SK-N-SH (cell line): ENCODE results near the gene MLF2. TPM values are rescaled to one million over a fixed set of nuclear protein-coding genes. Genes with fewer than 3 reads are reported as not detected.

Source experiments
- CTCF ChIA-PET: fragments of 300-600, 350-600 bp; formaldehyde crosslinking; extraction: SDS; loops from one replicate; lab custom pipeline; 2021; lab: Yijun Ruan, JAX
- POLR2A ChIA-PET: fragments of 350-600 bp; sonication (Branson Sonifier 250); formaldehyde crosslinking; extraction: SDS; loops from one replicate; lab custom pipeline; 2020; ENCODE audit warnings: antibody characterized with exemption, inconsistent platforms; lab: Yijun Ruan, JAX
- DNase-seq: peaks from one replicate; pipeline ENCODE4 v3.0.0; 2012
- H2AFZ ChIP-seq: fragments of 200-600 bp; sonication (generic); 2 replicates; pipeline ENCODE4 v1.8.1; 2016; ENCODE audit warnings: antibody characterized with exemption, mild to moderate bottlenecking, low read depth
- H3F3A ChIP-seq: fragments of 200-600 bp; sonication (generic); replicated peaks from 2 replicates; pipeline ENCODE3; 2016; ENCODE audit warnings: antibody characterized with exemption, mild to moderate bottlenecking; ENCODE audit not compliant: insufficient read depth
- H3K27ac ChIP-seq, 2 experiments: fragments of 200-500 bp in 1 of 2; fragments of 200-600 bp in 1 of 2; sonication (Bioruptor generic) in 1 of 2; sonication (generic), shearing (Covaris generic) in 1 of 2; 2 replicates each; pipeline versions ENCODE4 v1.5.1 to v1.6.1; 2014 to 2016; ENCODE audit warnings: low read depth in 2 of 2, inconsistent platforms in 1 of 2, low read length in 1 of 2, mild to moderate bottlenecking in 1 of 2, mixed read lengths in 1 of 2
- H3K27me3 ChIP-seq: fragments of 200-600 bp; sonication (generic), shearing (Covaris generic); 2 replicates; pipeline ENCODE4 v1.6.1; 2016; ENCODE audit warnings: mixed run types; ENCODE audit not compliant: insufficient read depth
- H3K36me3 ChIP-seq, 2 experiments: fragments of 200-500 bp in 1 of 2; fragments of 200-600 bp in 1 of 2; sonication (Bioruptor generic) in 1 of 2; sonication (generic) in 1 of 2; replicated peaks in 1 of 2; 2 replicates each; pipeline versions ENCODE3 to v1.5.1; 2014 to 2016; ENCODE audit warnings: low read length in 1 of 2, mild to moderate bottlenecking in 1 of 2; ENCODE audit not compliant: insufficient read depth in 2 of 2, control insufficient read depth in 1 of 2
- H3K4me1 ChIP-seq, 2 experiments: fragments of 200-500 bp in 1 of 2; fragments of 200-600 bp in 1 of 2; sonication (Bioruptor generic) in 1 of 2; sonication (generic), shearing (Covaris generic) in 1 of 2; 2 replicates each; pipeline versions ENCODE4 v1.5.1 to v1.6.1; 2014 to 2016; ENCODE audit warnings: low read depth in 1 of 2, low read length in 1 of 2, mixed run types in 1 of 2; ENCODE audit not compliant: insufficient read depth in 2 of 2, control insufficient read depth in 1 of 2
- H3K4me2 ChIP-seq: fragments of 200-600 bp; sonication (generic), shearing (Covaris generic); 2 replicates; pipeline ENCODE4 v1.6.1; 2017; ENCODE audit warnings: mixed run types
- H3K4me3 ChIP-seq, 2 experiments: fragments of 200-500 bp in 1 of 2; fragments of 200-600 bp in 1 of 2; sonication (Bioruptor generic) in 1 of 2; sonication (generic), shearing (Covaris generic) in 1 of 2; 2 replicates each; pipeline versions ENCODE4 v1.5.1 to v1.8.1; 2014 to 2016; ENCODE audit warnings: low read depth in 2 of 2, inconsistent platforms in 1 of 2, low read length in 1 of 2, mild to moderate bottlenecking in 1 of 2, mixed read lengths in 1 of 2, moderate library complexity in 1 of 2
- H3K79me2 ChIP-seq: fragments of 200-600 bp; sonication (generic); 2 replicates; pipeline ENCODE4 v1.8.1; 2017; ENCODE audit warnings: mild to moderate bottlenecking; ENCODE audit not compliant: insufficient read depth
- H3K9ac ChIP-seq: fragments of 200-600 bp; sonication (generic); 2 replicates; pipeline ENCODE4 v1.6.1; 2017; ENCODE audit warnings: mixed run types
- H3K9me2 ChIP-seq: fragments of 200-600 bp; sonication (generic); 2 replicates; pipeline ENCODE4 v1.6.1; 2017; ENCODE audit warnings: mixed run types
- H3K9me3 ChIP-seq: fragments of 200-600 bp; sonication (generic); 2 replicates; pipeline ENCODE4 v1.6.1; 2017; ENCODE audit warnings: mixed run types, mild to moderate bottlenecking, moderate library complexity
- H4K20me1 ChIP-seq: fragments of 200-600 bp; sonication (generic); 2 replicates; pipeline ENCODE4 v1.6.1; 2017; ENCODE audit warnings: mild to moderate bottlenecking, mixed run types; ENCODE audit not compliant: insufficient read depth
- GATA2 ChIP-seq: sonication (generic); formaldehyde crosslinking; IDR thresholded peaks from 2 replicates; pipeline ENCODE4 v1.5.0; 2020; ENCODE audit warnings: mild to moderate bottlenecking, missing genetic modification reagents
- MAX ChIP-seq: IDR thresholded peaks from 2 replicates; pipeline ENCODE4 v1.4.0; 2012; ENCODE audit warnings: low read depth
- MEF2A ChIP-seq: IDR thresholded peaks from 2 replicates; pipeline ENCODE4 v1.4.0; 2012; ENCODE audit warnings: low read depth, borderline replicate concordance
- NFIC ChIP-seq: IDR thresholded peaks from 2 replicates; pipeline ENCODE4 v1.4.0; 2012; ENCODE audit warnings: borderline replicate concordance
- POLR2AphosphoS5 ChIP-seq: IDR thresholded peaks from 2 replicates; pipeline ENCODE4 v1.6.1; 2012; ENCODE audit warnings: low read depth, low read length
- RAD21 ChIP-seq: IDR thresholded peaks from 2 replicates; pipeline ENCODE4 v1.6.1; 2012; ENCODE audit warnings: mild to moderate bottlenecking, low read length
- RFX5 ChIP-seq: IDR thresholded peaks from 2 replicates; pipeline ENCODE4 v1.6.1; 2012; ENCODE audit warnings: mild to moderate bottlenecking, improper control_type of control experiment, low read length
- TCF12 ChIP-seq: IDR thresholded peaks from 2 replicates; pipeline ENCODE4 v1.4.0; 2012
- TEAD4 ChIP-seq: IDR thresholded peaks from 2 replicates; pipeline ENCODE4 v1.4.0; 2012; ENCODE audit warnings: mild to moderate bottlenecking, borderline replicate concordance; ENCODE audit not compliant: insufficient read depth
- WGBS: methylation state at CpG from one replicate; pipeline ENCODE4 v1.1.6; 2017; ENCODE audit warnings: low lambda C conversion rate; 5-methylcytosine and 5-hydroxymethylcytosine counted together
- polyA plus RNA-seq, 3 experiments: library from polyadenylated mRNA; depleted of rRNA; stranded (reverse); fragments of >200 nt; gene quantifications; 2 replicates each; pipeline ENCODE4 v1.2.3, GENCODE V29; 2012
- TF ChIP-seq, protein P1 (sequence below): IDR thresholded peaks from 2 replicates; pipeline ENCODE4 v1.4.0; 2012; ENCODE audit warnings: low read depth, borderline replicate concordance
- TF ChIP-seq, protein P2 (sequence below): fragments of 150-350 bp; IDR thresholded peaks from 2 replicates; pipeline ENCODE4 v1.6.1; 2016; ENCODE audit warnings: mild to moderate bottlenecking, low read depth, low read length
- TF ChIP-seq, protein P3 (sequence below): IDR thresholded peaks from 2 replicates; pipeline ENCODE4; 2012

Gene MLF2
- polyA plus RNA-seq, 1 of the 3 experiments (the other 2 are of a cell fraction), result 535 TPM

- CTCF ChIA-PET, result interaction anchor here (0.8 to 3.3 kb wide), 9 partner anchors 9 to 128 kb away, joined by 3 to 46 read pairs (median 3); partner anchors contain the start of genes LAG3, MLF2 and SPSB2
- no peak for TF ChIP-seq NFIC
- no peak for TF ChIP-seq GATA2 (CRISPR knock-in tag)
- no peak for TF ChIP-seq RFX5
- TF ChIP-seq, protein P1, sequence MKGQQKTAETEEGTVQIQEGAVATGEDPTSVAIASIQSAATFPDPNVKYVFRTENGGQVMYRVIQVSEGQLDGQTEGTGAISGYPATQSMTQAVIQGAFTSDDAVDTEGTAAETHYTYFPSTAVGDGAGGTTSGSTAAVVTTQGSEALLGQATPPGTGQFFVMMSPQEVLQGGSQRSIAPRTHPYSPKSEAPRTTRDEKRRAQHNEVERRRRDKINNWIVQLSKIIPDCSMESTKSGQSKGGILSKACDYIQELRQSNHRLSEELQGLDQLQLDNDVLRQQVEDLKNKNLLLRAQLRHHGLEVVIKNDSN, result no peak
- TF ChIP-seq, all 33 proteins: peak for 0
- 63% methylated on average over 4 of the region's 4 CpGs for WGBS
- Histone ChIP-seq H3K9me2 (no peaks in the 10 kb centered on the region), H4K20me1 (peaks cover 16% of the 10 kb centered on the region), H3K27ac (peak overlapping the region; percentile 87 to 99), H3K79me2 (peaks cover 19% of the 10 kb centered on the region), H3K27me3 (no peaks in the 10 kb centered on the region), H3K9me3 (no peaks in the 10 kb centered on the region), H3K4me1 (peaks cover 13 to 28% of the 10 kb centered on the region in 2 experiments), H2AFZ (no peak overlapping the region), H3K4me3 (peak overlapping the region; percentile 18 to 39; a peak in 2 of 4 replicates), H3F3A (peaks cover 13% of the 10 kb centered on the region), H3K9ac (peak overlapping the region; percentile 45), H3K4me2 (peak overlapping the region; percentile 71), H3K36me3 (no peaks in the 10 kb centered on the region)
- no peak for DNase-seq
- POLR2A ChIA-PET, result interaction anchor here (1.5 kb wide), 1 partner anchor 9 kb away, joined by 11 read pairs; no protein-coding TSS in a partner anchor
These were observed 10.4 kb upstream of the MLF2 start for GRCh38 chr12:6763380-6763779.

DNA sequence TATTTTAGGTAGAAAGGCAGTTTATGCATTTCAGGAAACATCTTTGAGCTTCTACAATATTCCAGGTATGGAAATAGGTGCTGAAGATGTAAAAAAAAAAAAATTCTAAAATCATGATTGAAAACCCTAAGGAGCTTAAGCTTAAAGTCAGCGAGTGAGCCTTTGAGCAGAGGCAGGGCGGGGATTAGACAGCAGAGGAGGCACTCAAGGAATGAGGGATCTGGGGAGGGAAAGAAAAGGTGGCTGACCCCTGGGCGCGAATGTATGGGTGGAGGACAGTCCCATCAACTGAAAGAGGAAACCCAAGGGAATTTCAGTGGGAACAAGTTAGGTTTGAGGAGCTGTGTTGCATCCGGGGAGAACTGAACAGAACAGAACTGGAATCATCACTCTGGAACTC lies 6.8 kb upstream of the MLF2 start:
- Histone ChIP-seq H3K27ac (no peak overlapping the region), H3K9me3 (no peaks in the 10 kb centered on the region), H3K4me1 (peaks cover 2 to 12% of the 10 kb centered on the region in 2 experiments), H2AFZ (no peak overlapping the region), H3K27me3 (no peaks in the 10 kb centered on the region), H3K9ac (no peak overlapping the region), H3K4me3 (no peak overlapping the region), H3F3A (peaks cover 2% of the 10 kb centered on the region), H3K9me2 (no peaks in the 10 kb centered on the region), H4K20me1 (no peaks in the 10 kb centered on the region), H3K36me3 (no peaks in the 10 kb centered on the region), H3K4me2 (no peak overlapping the region), H3K79me2 (no peaks in the 10 kb centered on the region)
- 91% methylated on average over 5 of the region's 5 CpGs for WGBS
- DNase-seq, result no peak
- CTCF ChIA-PET, result interaction anchor here (0.9 to 12.7 kb wide), 4 partner anchors 12 to 66 kb away, joined by 3 to 343 read pairs (median 9); partner anchors contain the start of genes LAG3 and PTMS
- POLR2A ChIA-PET, result no interaction called here
- TF ChIP-seq RAD21 (no peak), TCF12 (no peak), POLR2AphosphoS5 (no peak), MEF2A (no peak), TEAD4 (no peak), MAX (no peak)
- TF ChIP-seq, protein P2, sequence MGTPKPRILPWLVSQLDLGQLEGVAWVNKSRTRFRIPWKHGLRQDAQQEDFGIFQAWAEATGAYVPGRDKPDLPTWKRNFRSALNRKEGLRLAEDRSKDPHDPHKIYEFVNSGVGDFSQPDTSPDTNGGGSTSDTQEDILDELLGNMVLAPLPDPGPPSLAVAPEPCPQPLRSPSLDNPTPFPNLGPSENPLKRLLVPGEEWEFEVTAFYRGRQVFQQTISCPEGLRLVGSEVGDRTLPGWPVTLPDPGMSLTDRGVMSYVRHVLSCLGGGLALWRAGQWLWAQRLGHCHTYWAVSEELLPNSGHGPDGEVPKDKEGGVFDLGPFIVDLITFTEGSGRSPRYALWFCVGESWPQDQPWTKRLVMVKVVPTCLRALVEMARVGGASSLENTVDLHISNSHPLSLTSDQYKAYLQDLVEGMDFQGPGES, result no peak
- TF ChIP-seq, protein P3, sequence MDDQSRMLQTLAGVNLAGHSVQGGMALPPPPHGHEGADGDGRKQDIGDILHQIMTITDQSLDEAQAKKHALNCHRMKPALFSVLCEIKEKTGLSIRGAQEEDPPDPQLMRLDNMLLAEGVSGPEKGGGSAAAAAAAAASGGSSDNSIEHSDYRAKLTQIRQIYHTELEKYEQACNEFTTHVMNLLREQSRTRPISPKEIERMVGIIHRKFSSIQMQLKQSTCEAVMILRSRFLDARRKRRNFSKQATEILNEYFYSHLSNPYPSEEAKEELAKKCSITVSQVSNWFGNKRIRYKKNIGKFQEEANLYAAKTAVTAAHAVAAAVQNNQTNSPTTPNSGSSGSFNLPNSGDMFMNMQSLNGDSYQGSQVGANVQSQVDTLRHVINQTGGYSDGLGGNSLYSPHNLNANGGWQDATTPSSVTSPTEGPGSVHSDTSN, result no peak
